NCI-H526 treated with DMSO at 0.1 percent for 48 hours (cell line): ENCODE data around the gene CD96.
"Not testable (repeated sequence)": the region's sequence is repeated elsewhere in the genome, so short reads cannot be mapped to it uniquely, and the experiment has no call there.

Source experiments
- DNase-seq: peaks from one replicate; lab custom pipeline; 2025; lab: John Stamatoyannopoulos, UW

Gene CD96

GRCh38 chr3:111541911-111542483, at the start of gene CD96:
TSS of gene CD96 (plus strand) at chr3:111542197. CDS start at chr3:111542249, 52 bp downstream.
- no peak for DNase-seq

- no peak for DNase-seq
Measured at GRCh38 chr3:111493276-111493675, 48.7 kb upstream of the CD96 start.

- DNase-seq, result no peak
Measured at GRCh38 chr3:111496894-111497559, 45.0 kb upstream of the CD96 start.

GRCh38 chr3:111498022-111498421, 44.0 kb upstream of the CD96 start:
- no peak for DNase-seq

- no peak for DNase-seq
Measured at GRCh38 chr3:111506435-111506834, 35.6 kb upstream of the CD96 start.

GRCh38 chr3:111509308-111509707, 32.7 kb upstream of the CD96 start:
- peak; percentile 10 for DNase-seq

GRCh38 chr3:111517801-111518200, 24.2 kb upstream of the CD96 start:
- no peak for DNase-seq

- no peak for DNase-seq
Measured at GRCh38 chr3:111519178-111519855, 22.7 kb upstream of the CD96 start.

- DNase-seq, result no peak
Measured at GRCh38 chr3:111521891-111522290, 20.1 kb upstream of the CD96 start.

- not testable (repeated sequence) for DNase-seq
Measured at GRCh38 chr3:111524486-111524885, 17.5 kb upstream of the CD96 start.

GRCh38 chr3:111531446-111531845, 10.6 kb upstream of the CD96 start:
- no peak for DNase-seq

GRCh38 chr3:111534701-111535100, 7.3 kb upstream of the CD96 start:
- DNase-seq, result no peak

GRCh38 chr3:111538111-111538510, 3.9 kb upstream of the CD96 start:
- DNase-seq, result no peak

GRCh38 chr3:111538681-111539083, 3.3 kb upstream of the CD96 start:
- no peak for DNase-seq

- peak; percentile 17 for DNase-seq
Measured at GRCh38 chr3:111539351-111540331, 2.4 kb upstream of the CD96 start.

GRCh38 chr3:111541391-111541790, 606 bp upstream of the CD96 start:
- DNase-seq, result no peak

GRCh38 chr3:111542611-111543300, 759 bp downstream of the CD96 start:
- DNase-seq, result no peak

- DNase-seq, result no peak
Measured at GRCh38 chr3:111545349-111545748, 3.4 kb downstream of the CD96 start.

- no peak for DNase-seq
Measured at GRCh38 chr3:111547631-111548030, 5.6 kb downstream of the CD96 start.

- no peak for DNase-seq
Measured at GRCh38 chr3:111548092-111548491, 6.1 kb downstream of the CD96 start.

GRCh38 chr3:111548756-111549155, 6.8 kb downstream of the CD96 start:
- no peak for DNase-seq

GRCh38 chr3:111561902-111562301, 19.9 kb downstream of the CD96 start:
- DNase-seq, result not testable (repeated sequence)
